Breast epithelium (tissue), 3 donors: ENCODE results near the gene CHTF18.

Experiments
- POLR2A ChIP-seq: fragments of 450-650 bp; IDR thresholded peaks from one replicate; pipeline ENCODE4 v1.6.1; 2016; ENCODE audit warnings: antibody characterized with exemption, mild to moderate bottlenecking, moderate library complexity
- TF ChIP-seq, protein P1 (sequence below), 3 donors: fragments of 450-650 bp; IDR thresholded peaks; one replicate each; pipeline ENCODE4 v1.5.1; 2016 to 2017; ENCODE audit warnings: antibody characterized with exemption in 3 of 3, mild to moderate bottlenecking in 3 of 3, moderate library complexity in 3 of 3

DNA sequence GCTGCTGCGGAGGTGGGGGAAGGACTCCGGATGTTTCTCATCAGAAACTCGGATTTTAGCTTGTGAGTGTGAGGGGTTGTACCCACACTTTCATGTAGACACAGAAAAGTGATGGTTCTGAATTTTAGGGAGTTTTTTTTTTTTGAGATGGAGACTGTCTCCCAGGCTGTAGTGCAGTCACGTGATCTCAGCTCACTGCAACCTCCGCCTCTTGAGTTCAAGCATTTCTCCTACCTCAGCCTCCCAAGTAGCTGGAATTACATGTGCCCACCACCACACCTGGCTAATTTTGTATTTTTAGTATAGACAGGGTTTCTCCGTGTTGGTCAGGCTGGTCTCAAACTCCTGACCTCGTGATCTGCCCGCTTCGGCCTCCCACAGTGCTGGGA, 34.5 kb downstream of the CHTF18 start:
- TF ChIP-seq POLR2A: no peak
- TF ChIP-seq, protein P1, sequence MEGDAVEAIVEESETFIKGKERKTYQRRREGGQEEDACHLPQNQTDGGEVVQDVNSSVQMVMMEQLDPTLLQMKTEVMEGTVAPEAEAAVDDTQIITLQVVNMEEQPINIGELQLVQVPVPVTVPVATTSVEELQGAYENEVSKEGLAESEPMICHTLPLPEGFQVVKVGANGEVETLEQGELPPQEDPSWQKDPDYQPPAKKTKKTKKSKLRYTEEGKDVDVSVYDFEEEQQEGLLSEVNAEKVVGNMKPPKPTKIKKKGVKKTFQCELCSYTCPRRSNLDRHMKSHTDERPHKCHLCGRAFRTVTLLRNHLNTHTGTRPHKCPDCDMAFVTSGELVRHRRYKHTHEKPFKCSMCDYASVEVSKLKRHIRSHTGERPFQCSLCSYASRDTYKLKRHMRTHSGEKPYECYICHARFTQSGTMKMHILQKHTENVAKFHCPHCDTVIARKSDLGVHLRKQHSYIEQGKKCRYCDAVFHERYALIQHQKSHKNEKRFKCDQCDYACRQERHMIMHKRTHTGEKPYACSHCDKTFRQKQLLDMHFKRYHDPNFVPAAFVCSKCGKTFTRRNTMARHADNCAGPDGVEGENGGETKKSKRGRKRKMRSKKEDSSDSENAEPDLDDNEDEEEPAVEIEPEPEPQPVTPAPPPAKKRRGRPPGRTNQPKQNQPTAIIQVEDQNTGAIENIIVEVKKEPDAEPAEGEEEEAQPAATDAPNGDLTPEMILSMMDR (IDR thresholded peaks at IDR 0.05): no peak
